Endothelial cell of umbilical vein (primary cell): ENCODE data around the gene ZBBX. TPM values are rescaled to one million over a fixed set of nuclear protein-coding genes. Genes with fewer than 3 reads are reported as not detected.

Experiments used
- BruUV-seq: library from RNA; stranded (reverse); fragments of 400-500 nt; replicated peaks from 2 replicates; lab custom pipeline; 2021; lab: Mats Ljungman, UMichigan
- CTCF ChIA-PET: fragments of 300-600, 350-600 bp; sonication (Branson Sonifier 250); formaldehyde crosslinking; loops from one replicate; lab custom pipeline; 2021; ENCODE audit warnings: antibody characterized with exemption, inconsistent platforms; lab: Charles Lee
- POLR2A ChIA-PET: fragments of 300-600, 350-600 bp; sonication (Branson Sonifier 250); formaldehyde crosslinking; loops from one replicate; lab custom pipeline; 2021; ENCODE audit warnings: antibody characterized with exemption, inconsistent platforms; lab: Charles Lee
- DNase-seq: peaks from one replicate; pipeline ENCODE4 v3.0.0-alpha.2; 2011; ENCODE audit warnings: low read depth, low spot score
- FAIRE-seq: peaks from 2 replicates; lab custom pipeline; 2011; peaks lifted over from hg19 to GRCh38; lab: Jason Lieb, UNC
- H2AFZ ChIP-seq: 2 replicates; pipeline ENCODE4 v1.6.0; 2012; ENCODE audit warnings: low read depth, low read length, control low read depth, inconsistent platforms
- H3K27ac ChIP-seq: 2 replicates; pipeline ENCODE4 v1.5.1; 2011; ENCODE audit warnings: low read depth, mild to moderate bottlenecking, control low read depth, low read length, moderate library complexity; ENCODE audit not compliant: insufficient read depth
- H3K27me3 ChIP-seq, 2 experiments: 2 replicates each; pipeline versions ENCODE4 v1.6.0 to v1.6.1; 2011; ENCODE audit warnings: low read length in 2 of 2, mixed read lengths in 1 of 2; ENCODE audit not compliant: control insufficient read depth in 2 of 2, insufficient read depth in 2 of 2
- H3K36me3 ChIP-seq, 2 experiments: 2 replicates in 1 of 2; 3 replicates in 1 of 2; pipeline ENCODE4 v1.5.1; 2011; ENCODE audit warnings: low read length in 2 of 2, mild to moderate bottlenecking in 1 of 2, moderate library complexity in 1 of 2; ENCODE audit not compliant: control insufficient read depth in 2 of 2, insufficient read depth in 2 of 2; ENCODE audit errors: extremely low read depth in 1 of 2
- H3K4me1 ChIP-seq: 3 replicates; pipeline ENCODE4 v1.5.1; 2011; ENCODE audit warnings: mild to moderate bottlenecking, low read length; ENCODE audit not compliant: control insufficient read depth, insufficient read depth; ENCODE audit errors: extremely low read depth
- H3K4me2 ChIP-seq: 2 replicates; pipeline ENCODE4 v1.6.1; 2011; ENCODE audit warnings: low read length, control low read depth, mixed read lengths; ENCODE audit not compliant: insufficient read depth
- H3K4me3 ChIP-seq, 3 experiments: fragments of 200-600 bp in 1 of 3; sonication (generic), shearing (Covaris generic) in 1 of 3; replicated peaks in 1 of 3; 2 replicates each; pipeline ENCODE4 v1.5.1; 2011 to 2016; ENCODE audit warnings: control low read depth in 3 of 3, low read length in 3 of 3, mild to moderate bottlenecking in 2 of 3, inconsistent platforms in 1 of 3, low read depth in 1 of 3, moderate library complexity in 1 of 3; ENCODE audit not compliant: insufficient read depth in 1 of 3
- H3K79me2 ChIP-seq: 2 replicates; pipeline ENCODE4 v1.6.0; 2012; ENCODE audit warnings: low read length, inconsistent platforms; ENCODE audit not compliant: control insufficient read depth, insufficient read depth
- H3K9ac ChIP-seq: replicated peaks from 2 replicates; pipeline ENCODE3; 2011; ENCODE audit warnings: low read length, control low read depth; ENCODE audit not compliant: insufficient read depth; ENCODE audit errors: extremely low read depth
- H3K9me1 ChIP-seq: replicated peaks from 3 replicates; pipeline ENCODE4 v1.6.0; 2011; ENCODE audit warnings: mild to moderate bottlenecking, low read length; ENCODE audit not compliant: control insufficient read depth, insufficient read depth; ENCODE audit errors: extremely low read depth
- H3K9me3 ChIP-seq: replicated peaks from 2 replicates; pipeline ENCODE4 v1.5.1; 2012; ENCODE audit warnings: low read length, inconsistent platforms; ENCODE audit not compliant: control insufficient read depth, insufficient read depth
- H4K20me1 ChIP-seq: replicated peaks from 2 replicates; pipeline ENCODE3; 2011; ENCODE audit warnings: mild to moderate bottlenecking, low read length; ENCODE audit not compliant: control insufficient read depth, insufficient read depth; ENCODE audit errors: extremely low read depth
- EZH2 ChIP-seq: IDR thresholded peaks from 2 replicates; pipeline ENCODE4 v1.6.1; 2012; ENCODE audit warnings: borderline replicate concordance, low read depth, mild to moderate bottlenecking, moderate library complexity, low read length, inconsistent platforms; ENCODE audit not compliant: severe bottlenecking
- FOS ChIP-seq: IDR thresholded peaks from 2 replicates; pipeline ENCODE4 v1.6.1; 2011; ENCODE audit warnings: mild to moderate bottlenecking, low read length, moderate library complexity, borderline replicate concordance; ENCODE audit not compliant: insufficient read depth
- GATA2 ChIP-seq: IDR thresholded peaks from 2 replicates; pipeline ENCODE4 v1.7.0; 2011; ENCODE audit warnings: low read depth, mild to moderate bottlenecking, moderate library complexity, mixed read lengths, low read length; ENCODE audit not compliant: insufficient read length, insufficient read depth
- JUN ChIP-seq: IDR thresholded peaks from 2 replicates; pipeline ENCODE4 v1.6.1; 2011; ENCODE audit warnings: borderline replicate concordance, low read depth; ENCODE audit not compliant: insufficient read length, insufficient read depth
- MYC ChIP-seq: IDR thresholded peaks from one replicate; pipeline ENCODE4 v1.6.1; 2011; ENCODE audit warnings: mild to moderate bottlenecking, low read depth, low read length
- POLR2A ChIP-seq: IDR thresholded peaks from 2 replicates; pipeline ENCODE4 v1.6.1; 2012; ENCODE audit warnings: low read depth, mild to moderate bottlenecking, control low read depth, low read length
- POLR2AphosphoS5 ChIP-seq: IDR thresholded peaks from 2 replicates; pipeline ENCODE4 v1.6.1; 2012; ENCODE audit warnings: low read depth, mild to moderate bottlenecking, control low read depth, low read length, moderate library complexity; ENCODE audit not compliant: insufficient read depth
- dilution Hi-C: fragments of 300-500 bp; cut with MboI; formaldehyde crosslinking; loops from one replicate; pipeline ENCODE4 v1.15.0; 2019; ENCODE audit warnings: low sequenced_read_pairs; ENCODE audit not compliant: extremely low pct_ligation_motif_present
- intact Hi-C: fragments of 100-400 bp; cut with micrococcal nuclease; formaldehyde crosslinking; loops from one replicate; pipeline ENCODE4 v1.10.0; 2022
- polyA plus RNA-seq, 4 experiments: library from polyadenylated mRNA; depleted of rRNA in 3 of 4; stranded (reverse) in 3 of 4; unstranded in 1 of 4; fragments of >200 nt; gene quantifications; 2 replicates each; pipeline versions ENCODE4 v1.2.1 to v1.2.3, GENCODE V29; 2011 to 2012; ENCODE audit warnings: missing spikeins in 1 of 4
- total RNA-seq: library from RNA; stranded (reverse); gene quantifications from 2 replicates; pipeline ENCODE4 v1.2.3, GENCODE V29; 2021
- TF ChIP-seq, protein P1 (sequence below): IDR thresholded peaks from 2 replicates; pipeline ENCODE4 v1.6.1; 2011; ENCODE audit not compliant: insufficient read depth, insufficient read length
- TF ChIP-seq, protein P2 (sequence below), 2 donors: IDR thresholded peaks; 1 replicate in 1 of 2; 2 replicates in 1 of 2; pipeline ENCODE4 v1.5.1; 2011; ENCODE audit warnings: low read length in 2 of 2, mild to moderate bottlenecking in 2 of 2, moderate library complexity in 2 of 2, control low read depth in 1 of 2, inconsistent platforms in 1 of 2, low read depth in 1 of 2; ENCODE audit not compliant: insufficient read depth in 1 of 2; ENCODE audit errors: extremely low read depth in 1 of 2

The ZBBX gene
- total and polyA plus RNA-seq, 2 donors (not counting 3 experiments of a cell fraction or from before 2014, with no cell fraction given), result not detected

GRCh38 chr3:167274141-167274874, 105.8 kb downstream of the ZBBX start:
- Histone ChIP-seq H3K4me1 (no peaks in the 10 kb centered on the region), H3K36me3 (no peaks in the 10 kb centered on the region), H3K9ac (no peak overlapping the region), H3K4me3 (no peak overlapping the region), H3K27ac (no peak overlapping the region), H4K20me1 (no peaks in the 10 kb centered on the region), H3K27me3 (no peaks in the 10 kb centered on the region), H2AFZ (no peak overlapping the region), H3K9me1 (no peaks in the 10 kb centered on the region), H3K79me2 (no peaks in the 10 kb centered on the region), H3K4me2 (no peak overlapping the region), H3K9me3 (no peaks in the 10 kb centered on the region)
- ChIA-PET CTCF (no interaction called here), POLR2A (no interaction called here)
- no TSS peak for BruUV-seq
- intact Hi-C loops, result no loop called here
- FAIRE-seq, result no peak
- DNase-seq, result no peak
- dilution Hi-C loops, result no loop called here
- TF ChIP-seq FOS, result no peak
- TF ChIP-seq POLR2A, result no peak
- no peak for TF ChIP-seq MYC
- TF ChIP-seq, protein P1, sequence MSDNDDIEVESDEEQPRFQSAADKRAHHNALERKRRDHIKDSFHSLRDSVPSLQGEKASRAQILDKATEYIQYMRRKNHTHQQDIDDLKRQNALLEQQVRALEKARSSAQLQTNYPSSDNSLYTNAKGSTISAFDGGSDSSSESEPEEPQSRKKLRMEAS, result no peak
- no peak for TF ChIP-seq POLR2AphosphoS5

GRCh38 chr3:167253037-167253436, 127.1 kb downstream of the ZBBX start:
- Histone ChIP-seq H2AFZ (no peak overlapping the region), H3K9me1 (no peaks in the 10 kb centered on the region), H3K4me3 (no peak overlapping the region), H3K27me3 (no peaks in the 10 kb centered on the region), H3K9ac (no peak overlapping the region), H3K36me3 (no peaks in the 10 kb centered on the region), H3K79me2 (no peaks in the 10 kb centered on the region), H3K4me1 (no peaks in the 10 kb centered on the region), H3K27ac (no peak overlapping the region), H3K9me3 (no peaks in the 10 kb centered on the region), H3K4me2 (no peak overlapping the region), H4K20me1 (no peaks in the 10 kb centered on the region)
- ChIA-PET CTCF (no interaction called here), POLR2A (no interaction called here)
- intact Hi-C loops (no loop called here), dilution Hi-C loops (no loop called here)
- TF ChIP-seq, protein P1, result no peak
- TF ChIP-seq GATA2, result no peak
- TF ChIP-seq POLR2AphosphoS5, result no peak
- no peak for TF ChIP-seq JUN
- no peak for TF ChIP-seq FOS
- TF ChIP-seq, protein P2, sequence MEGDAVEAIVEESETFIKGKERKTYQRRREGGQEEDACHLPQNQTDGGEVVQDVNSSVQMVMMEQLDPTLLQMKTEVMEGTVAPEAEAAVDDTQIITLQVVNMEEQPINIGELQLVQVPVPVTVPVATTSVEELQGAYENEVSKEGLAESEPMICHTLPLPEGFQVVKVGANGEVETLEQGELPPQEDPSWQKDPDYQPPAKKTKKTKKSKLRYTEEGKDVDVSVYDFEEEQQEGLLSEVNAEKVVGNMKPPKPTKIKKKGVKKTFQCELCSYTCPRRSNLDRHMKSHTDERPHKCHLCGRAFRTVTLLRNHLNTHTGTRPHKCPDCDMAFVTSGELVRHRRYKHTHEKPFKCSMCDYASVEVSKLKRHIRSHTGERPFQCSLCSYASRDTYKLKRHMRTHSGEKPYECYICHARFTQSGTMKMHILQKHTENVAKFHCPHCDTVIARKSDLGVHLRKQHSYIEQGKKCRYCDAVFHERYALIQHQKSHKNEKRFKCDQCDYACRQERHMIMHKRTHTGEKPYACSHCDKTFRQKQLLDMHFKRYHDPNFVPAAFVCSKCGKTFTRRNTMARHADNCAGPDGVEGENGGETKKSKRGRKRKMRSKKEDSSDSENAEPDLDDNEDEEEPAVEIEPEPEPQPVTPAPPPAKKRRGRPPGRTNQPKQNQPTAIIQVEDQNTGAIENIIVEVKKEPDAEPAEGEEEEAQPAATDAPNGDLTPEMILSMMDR (IDR thresholded peaks at IDR 0.05; ENCODE audit: extremely low read depth in 1 of 2, insufficient read depth in 1 of 2, low read depth in 1 of 2, low read length in 2 of 2), result no peak
- TF ChIP-seq MYC, result no peak
- no peak for TF ChIP-seq EZH2
- no peak for TF ChIP-seq POLR2A
- BruUV-seq, result no TSS peak
- no peak for FAIRE-seq
- DNase-seq, result no peak
